Sigmoid colon (tissue), 7 donors: ENCODE data around the gene SPAG8. TPM values are rescaled to one million over a fixed set of nuclear protein-coding genes. Genes with fewer than 3 reads are reported as not detected.

Experiments
- DNase-seq: peaks from one replicate; pipeline ENCODE4 v3.0.0-alpha.2; 2019
- H3K27ac ChIP-seq, 4 donors: fragments of 200-600 bp; sonication (generic); one replicate each; pipeline ENCODE4 v1.5.1; 2016 to 2019; ENCODE audit warnings: mild to moderate bottlenecking in 1 of 4
- H3K27me3 ChIP-seq, 3 donors: fragments of 200-600 bp; sonication (generic); one replicate each; pipeline ENCODE4 v1.5.1; 2019; ENCODE audit warnings: mild to moderate bottlenecking in 1 of 3
- H3K36me3 ChIP-seq, 4 donors: fragments of 200-600 bp; sonication (generic); one replicate each; pipeline ENCODE4 v1.5.1; 2016 to 2019
- H3K4me1 ChIP-seq, 4 donors: fragments of 200-600 bp; sonication (generic); one replicate each; pipeline ENCODE4 v1.5.1; 2017 to 2019
- H3K4me3 ChIP-seq, 4 donors: fragments of 200-600 bp; sonication (generic); one replicate each; pipeline ENCODE4 v1.5.1; 2017 to 2019; ENCODE audit warnings: mild to moderate bottlenecking in 2 of 4, moderate library complexity in 1 of 4
- H3K9me3 ChIP-seq, 4 donors: fragments of 200-600 bp in 3 of 4; sonication (generic) in 3 of 4; one replicate each; pipeline versions ENCODE4 v1.5.1 to v1.6.1; 2013 to 2019
- CTCF ChIP-seq, 4 experiments: fragments of 450-650 bp in 3 of 4; fragments of 200-600 bp in 1 of 4; IDR thresholded peaks; one replicate each; pipeline ENCODE4 v1.5.1; 2016 to 2019; ENCODE audit warnings: antibody characterized with exemption in 4 of 4, mild to moderate bottlenecking in 3 of 4, moderate library complexity in 2 of 4
- EP300 ChIP-seq, 4 donors: sonication (generic); formaldehyde crosslinking; IDR thresholded peaks; one replicate each; pipeline ENCODE4 v1.6.1; 2017; ENCODE audit warnings: antibody characterized with exemption in 4 of 4
- POLR2A ChIP-seq, 2 donors: fragments of 450-650 bp; IDR thresholded peaks; one replicate each; pipeline ENCODE4 v1.6.1; 2016; ENCODE audit warnings: antibody characterized with exemption in 2 of 2, mild to moderate bottlenecking in 2 of 2, moderate library complexity in 2 of 2
- POLR2AphosphoS5 ChIP-seq, 4 donors: sonication (generic); formaldehyde crosslinking; IDR thresholded peaks; one replicate each; pipeline ENCODE4 v1.6.1; 2017; ENCODE audit warnings: antibody characterized with exemption in 4 of 4
- WGBS, 2 donors: extraction: QIAGEN DNeasy Blood & Tissue Kit; methylation state at CpG; one replicate each; pipeline ENCODE4 v1.1.7; 2013; 5-methylcytosine and 5-hydroxymethylcytosine counted together
- intact Hi-C: fragments of 100-400 bp; cut with DNase I; formaldehyde crosslinking; loops from one replicate; pipeline ENCODE4 v1.15.1; 2023
- polyA plus RNA-seq, 3 donors: library from polyadenylated mRNA; stranded (reverse); fragments of 200-250 nt; gene quantifications; one replicate each; pipeline ENCODE4 v1.2.3, GENCODE V29; 2013
- total RNA-seq, 4 donors: library from RNA; depleted of rRNA; stranded (reverse); fragments of >200 nt; gene quantifications; one replicate each; pipeline ENCODE4 v1.1.0, GENCODE V29; 2016
- donor health status: healthy with polysubstance abuse.
- donor health status: Bipolar disorder and iron deficiency.
- donor health status: healthy.

Gene SPAG8
- total and polyA plus RNA-seq, 7 donors = 1.1 to 2.8 (median 2.3) TPM; not detected in 2

- WGBS, 2 donors = 70 to 74% methylated on average over 4 of the region's 4 CpGs
- intact Hi-C loops = no loop called here
- H3K27ac ChIP-seq = no peak overlapping the region
- no peaks in the 10 kb centered on the region for H3K9me3 ChIP-seq
- TF ChIP-seq CTCF (IDR thresholded peaks at IDR 0.05) = no peak
- no peak for TF ChIP-seq POLR2AphosphoS5 (IDR thresholded peaks at IDR 0.05)
- no peak for TF ChIP-seq EP300 (IDR thresholded peaks at IDR 0.05)
- TF ChIP-seq POLR2A (IDR thresholded peaks at IDR 0.05) = no peak
- DNase-seq = no peak
- H3K4me1 ChIP-seq = peaks cover 0 to 11% (median 8%) of the 10 kb centered on the region in 4 donors
- H3K27me3 ChIP-seq = no peaks in the 10 kb centered on the region
- H3K4me3 ChIP-seq = no peak overlapping the region
- no peaks in the 10 kb centered on the region for H3K36me3 ChIP-seq
Measured at GRCh38 chr9:35776018-35776417, 36.0 kb downstream of the SPAG8 start.

- Histone ChIP-seq H3K27me3 (no peaks in the 10 kb centered on the region), H3K9me3 (no peaks in the 10 kb centered on the region), H3K36me3 (no peaks in the 10 kb centered on the region), H3K4me3 (no peak overlapping the region), H3K4me1 (peaks cover 0 to 20% (median 15%) of the 10 kb centered on the region in 4 donors), H3K27ac (no peak overlapping the region)
- TF ChIP-seq EP300 (IDR thresholded peaks at IDR 0.05) (no peak), POLR2A (IDR thresholded peaks at IDR 0.05) (no peak), POLR2AphosphoS5 (IDR thresholded peaks at IDR 0.05) (no peak), CTCF (IDR thresholded peaks at IDR 0.05) (no peak)
- intact Hi-C loops = no loop called here
- 66 to 80% methylated on average over 7 of the region's 7 CpGs for WGBS, 2 donors
- peak; percentile 72 for DNase-seq
Measured at GRCh38 chr9:35774907-35775635, 37.0 kb downstream of the SPAG8 start.

GRCh38 chr9:35771943-35772342 is 40.1 kb downstream of the SPAG8 start:
- Histone ChIP-seq H3K4me1 (peaks cover 0 to 20% (median 15%) of the 10 kb centered on the region in 4 donors), H3K36me3 (no peaks in the 10 kb centered on the region), H3K27ac (peak overlapping the region in 1 of 4 donors; percentile 57), H3K4me3 (no peak overlapping the region), H3K9me3 (no peaks in the 10 kb centered on the region), H3K27me3 (no peaks in the 10 kb centered on the region)
- TF ChIP-seq POLR2AphosphoS5 (IDR thresholded peaks at IDR 0.05) (no peak), CTCF (IDR thresholded peaks at IDR 0.05) (no peak), POLR2A (IDR thresholded peaks at IDR 0.05) (no peak), EP300 (IDR thresholded peaks at IDR 0.05) (no peak)
- no peak for DNase-seq
- WGBS, 2 donors = 24 to 72% methylated on average over 3 of the region's 3 CpGs
- intact Hi-C loops = no loop called here

GRCh38 chr9:35771534-35771933 is 40.5 kb downstream of the SPAG8 start:
- Histone ChIP-seq H3K4me3 (no peak overlapping the region), H3K4me1 (peaks cover 0 to 20% (median 15%) of the 10 kb centered on the region in 4 donors), H3K27me3 (no peaks in the 10 kb centered on the region), H3K36me3 (no peaks in the 10 kb centered on the region), H3K27ac (peak overlapping the region; percentile 36 to 59 (median 56)), H3K9me3 (no peaks in the 10 kb centered on the region)
- DNase-seq = no peak
- WGBS, 2 donors = 4 to 60% methylated on average over 1 of the region's 1 CpG
- intact Hi-C loops = no loop called here
- TF ChIP-seq CTCF (IDR thresholded peaks at IDR 0.05) = no peak
- TF ChIP-seq POLR2A (IDR thresholded peaks at IDR 0.05) = no peak
- TF ChIP-seq EP300 (IDR thresholded peaks at IDR 0.05) = no peak
- no peak for TF ChIP-seq POLR2AphosphoS5 (IDR thresholded peaks at IDR 0.05)
